GM19238 (cell line): Measurements from ENCODE around the gene MYPN.
"Not testable (repeated sequence)": the region's sequence is repeated elsewhere in the genome, so short reads cannot be mapped to it uniquely, and the experiment has no call there.

ENCODE experiments used
- DNase-seq: peaks from one replicate; pipeline ENCODE4 v3.0.0; 2011; ENCODE audit warnings: low spot score; ENCODE audit not compliant: insufficient read length

Gene MYPN

GRCh38 chr10:68109331-68109730, at the start of gene MYPN:
TSS of gene MYPN (plus strand) at chr10:68109488. CDS start at chr10:68121439, 11,951 bp downstream.
- DNase-seq = no peak

- no peak for DNase-seq
These were observed 42.3 kb upstream of the MYPN start for GRCh38 chr10:68067029-68067428.

DNA sequence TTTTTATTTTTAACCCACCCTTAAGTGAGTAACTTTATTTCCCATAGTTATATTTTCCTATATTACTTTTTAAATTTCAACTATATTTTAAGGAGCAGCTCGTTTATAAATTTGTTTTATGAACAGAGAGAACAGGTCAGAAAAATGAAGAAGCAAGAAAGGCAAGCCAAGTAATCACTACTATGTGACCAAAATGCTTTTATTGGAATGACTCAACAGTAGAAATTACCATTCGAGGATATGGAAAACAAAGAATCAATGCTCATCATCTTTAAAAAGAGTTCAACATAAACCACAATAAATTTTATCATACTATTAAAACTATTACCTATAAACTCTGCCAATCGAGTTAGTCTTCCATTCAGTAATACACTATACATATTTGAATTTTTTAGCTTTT, 41.8 kb upstream of the MYPN start:
- no peak for DNase-seq

GRCh38 chr10:68073631-68074030, 35.7 kb upstream of the MYPN start:
- no peak for DNase-seq

- no peak for DNase-seq
These were observed 35.1 kb upstream of the MYPN start for GRCh38 chr10:68074031-68074774.

- DNase-seq = peak; percentile 76
These were observed 34.3 kb upstream of the MYPN start, which contains the start of gene HERC4 for GRCh38 chr10:68074775-68075549. TSS of gene HERC4 (minus strand) at chr10:68075283. CDS start at chr10:68073108, 2,175 bp downstream.

DNA sequence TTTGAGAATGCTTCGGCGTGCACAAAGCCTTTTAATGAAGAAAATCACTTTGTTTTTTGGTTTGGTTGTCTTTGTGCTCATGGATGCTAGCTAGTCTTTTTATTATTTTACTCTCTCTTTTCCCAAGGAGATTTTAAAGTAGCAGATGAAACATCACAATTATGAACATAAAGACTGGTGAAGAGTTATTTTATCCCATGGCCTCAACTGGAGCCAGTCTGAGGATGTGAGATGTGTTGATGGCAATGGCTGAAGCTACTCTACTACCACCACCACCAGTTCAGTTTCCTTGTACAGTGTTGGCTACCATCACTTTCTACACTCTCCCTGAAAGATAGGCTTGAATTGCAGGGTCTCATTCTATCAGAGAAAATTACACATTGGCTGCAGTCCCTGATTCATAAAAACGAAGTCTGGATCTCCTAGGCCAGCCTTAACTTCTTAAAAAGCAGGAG, 33.7 kb upstream of the MYPN start:
- no peak for DNase-seq

DNA sequence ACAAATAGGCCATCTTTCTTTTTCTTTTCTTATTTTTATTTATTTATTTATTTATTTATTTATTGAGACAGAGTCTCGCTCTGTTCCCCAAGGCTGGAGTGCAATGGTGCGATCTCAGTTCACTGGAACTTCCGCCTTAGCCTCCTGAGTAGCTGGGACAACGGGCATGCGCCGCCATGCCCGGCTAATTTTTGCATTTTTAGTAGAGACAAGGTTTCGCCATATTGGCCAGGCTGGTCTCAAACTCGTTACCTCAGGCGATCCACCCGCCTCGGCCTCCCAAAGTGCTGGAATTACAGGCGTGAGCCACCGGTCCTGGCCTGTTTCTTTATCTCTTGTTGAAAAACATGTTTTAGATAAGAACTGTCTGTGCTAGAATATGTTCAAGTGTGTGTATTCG, 33.2 kb upstream of the MYPN start:
- DNase-seq = not testable (repeated sequence)

GRCh38 chr10:68077026-68077425, 32.3 kb upstream of the MYPN start:
- DNase-seq = no peak

DNA sequence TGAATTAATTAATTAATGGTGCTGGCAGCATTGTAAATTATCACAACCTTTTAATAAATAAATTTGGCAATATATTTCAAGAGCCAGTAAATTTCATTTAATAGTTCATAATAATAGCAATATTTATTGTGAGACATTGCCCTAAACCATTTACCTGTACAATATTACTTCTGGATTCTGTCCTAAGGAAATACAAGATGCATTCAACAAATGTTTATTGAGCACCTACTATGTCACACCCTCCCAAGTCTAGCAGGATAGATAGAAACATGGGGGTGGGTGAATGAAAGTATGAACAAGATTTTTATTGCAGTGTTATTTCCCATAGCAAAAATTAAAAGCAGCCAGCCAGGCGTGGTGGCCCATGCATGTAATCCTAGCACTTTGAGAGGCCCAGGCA, 29.9 kb upstream of the MYPN start:
- no peak for DNase-seq

GRCh38 chr10:68080853-68081431, 28.3 kb upstream of the MYPN start:
- DNase-seq = no peak

GRCh38 chr10:68081916-68082315, 27.4 kb upstream of the MYPN start:
- no peak for DNase-seq

GRCh38 chr10:68082872-68083271, 26.4 kb upstream of the MYPN start:
- no peak for DNase-seq

GRCh38 chr10:68083953-68084352, 25.3 kb upstream of the MYPN start:
- DNase-seq = no peak

DNA sequence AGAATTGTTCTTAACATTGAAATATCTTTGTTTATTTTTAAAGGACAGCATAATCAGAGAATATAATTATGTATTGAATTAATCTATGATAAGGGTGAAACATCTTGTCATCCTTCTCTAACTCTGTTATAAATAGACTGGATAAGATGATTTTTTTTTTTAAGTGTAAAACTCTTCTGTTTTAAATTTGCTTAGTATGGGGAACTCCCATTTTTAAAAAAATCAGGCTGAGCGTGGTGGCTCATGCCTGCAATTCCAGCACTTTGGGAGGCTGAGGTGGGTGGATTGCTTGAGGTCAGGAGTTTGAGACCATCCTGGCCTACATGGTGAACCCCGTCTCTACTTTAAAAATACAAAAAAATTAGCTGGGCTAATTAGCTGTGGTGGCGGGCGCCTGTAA, 24.8 kb upstream of the MYPN start:
- DNase-seq = no peak

DNA sequence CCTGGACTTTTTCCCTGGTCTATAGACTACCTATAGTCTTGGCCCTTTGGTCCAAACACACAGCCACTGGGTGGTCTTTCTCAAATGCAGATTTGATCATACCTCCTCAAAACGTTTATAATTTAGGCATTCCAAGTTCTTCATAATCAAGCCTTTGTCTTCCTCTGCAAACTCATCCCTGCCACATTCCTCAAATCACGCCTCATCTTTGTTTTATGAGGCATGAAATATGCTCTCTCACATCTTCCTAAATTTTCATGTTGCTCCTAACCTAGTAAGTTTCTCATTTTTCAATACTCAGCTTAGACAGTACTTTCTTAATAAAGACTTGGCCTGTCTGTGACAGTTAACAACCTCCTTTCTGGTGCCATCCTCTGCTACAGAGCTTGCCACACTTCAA, 23.3 kb upstream of the MYPN start:
- DNase-seq = no peak

DNA sequence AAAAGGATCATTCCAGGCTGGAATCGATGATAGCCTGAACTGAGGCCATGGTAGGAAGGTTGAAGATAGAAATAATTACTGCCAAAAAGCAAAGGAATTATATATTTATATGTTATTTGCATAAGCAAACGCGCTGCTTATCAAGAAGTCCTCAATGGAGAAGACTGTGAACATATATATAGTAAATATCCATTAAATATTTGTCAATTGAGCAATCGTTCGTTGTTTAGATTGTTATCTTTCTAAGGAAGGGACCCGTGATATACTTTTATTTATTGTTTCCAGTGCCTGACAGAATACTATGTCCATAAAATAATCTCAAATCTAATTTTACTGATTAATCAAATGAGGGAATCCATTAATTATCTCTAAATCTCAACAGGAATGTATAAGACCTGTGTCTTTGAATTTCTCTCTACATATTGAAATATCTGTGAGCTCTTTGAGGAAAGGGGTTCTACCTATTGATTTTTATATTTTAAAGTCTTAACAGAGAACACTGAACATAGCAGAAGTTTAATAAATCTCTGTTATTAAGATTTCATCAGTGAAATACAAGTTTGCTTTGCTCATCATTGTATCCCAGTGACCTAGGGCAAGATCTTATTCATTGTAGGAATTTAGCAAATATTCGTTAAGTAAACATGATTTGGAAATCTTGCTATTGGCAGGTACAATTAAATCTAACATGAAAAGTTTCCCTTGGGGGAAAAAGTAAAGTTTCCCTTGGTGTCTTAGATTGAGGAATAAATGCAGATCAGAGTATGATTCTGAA, 22.2 kb upstream of the MYPN start:
- DNase-seq = no peak

DNA sequence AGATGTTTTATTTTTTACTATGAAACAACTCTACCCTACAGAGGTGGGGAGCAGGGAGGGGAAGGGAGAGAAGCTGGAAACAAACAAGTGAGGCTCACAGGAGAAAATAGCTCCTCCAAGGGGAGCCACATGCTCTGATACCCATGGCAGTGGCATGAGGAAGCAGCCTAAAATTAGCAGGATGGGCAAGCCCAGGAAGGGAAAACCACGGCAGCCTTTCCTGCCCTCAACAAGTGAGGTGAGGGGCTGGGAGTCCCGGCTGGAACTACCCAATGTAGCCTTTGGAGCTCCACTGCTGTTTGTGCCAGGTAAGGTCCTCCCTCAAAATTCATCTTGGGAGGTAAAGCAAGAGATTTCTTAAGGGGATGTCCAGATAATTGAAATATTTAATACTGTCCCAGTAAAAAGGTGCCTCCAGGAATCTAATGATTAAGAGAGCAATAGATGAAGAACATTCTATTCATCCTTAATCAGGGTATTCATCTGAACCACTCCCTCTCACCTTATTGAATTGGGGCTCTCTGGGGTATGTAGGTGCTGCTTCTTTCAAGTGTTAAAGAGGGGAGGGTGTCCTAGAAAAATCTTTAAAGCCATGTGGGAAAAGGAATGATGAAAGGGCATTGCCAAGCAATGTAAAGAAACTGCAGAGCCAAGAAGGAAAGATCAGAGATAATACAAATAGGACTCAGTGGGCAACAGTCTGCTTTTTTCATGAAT, 21.4 kb upstream of the MYPN start:
- DNase-seq = no peak

DNA sequence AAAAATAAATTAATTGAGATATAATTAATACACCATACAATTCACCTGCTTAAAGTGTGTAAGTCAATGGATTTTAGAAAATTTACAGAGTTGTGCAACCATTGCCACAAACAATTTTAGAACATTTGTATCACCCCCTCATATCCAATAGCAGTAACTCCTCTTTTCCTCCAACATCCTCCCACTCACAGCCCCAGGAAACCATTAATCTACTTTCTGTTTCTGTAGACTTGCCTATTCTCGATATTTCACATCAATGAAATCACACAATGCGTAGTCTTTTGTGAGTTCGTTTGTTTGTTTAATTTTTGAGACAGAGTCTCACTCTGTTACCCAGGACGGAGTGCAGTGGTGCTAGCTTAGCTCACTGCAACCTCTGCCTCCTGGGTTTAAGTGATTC, 20.5 kb upstream of the MYPN start:
- no peak for DNase-seq

DNA sequence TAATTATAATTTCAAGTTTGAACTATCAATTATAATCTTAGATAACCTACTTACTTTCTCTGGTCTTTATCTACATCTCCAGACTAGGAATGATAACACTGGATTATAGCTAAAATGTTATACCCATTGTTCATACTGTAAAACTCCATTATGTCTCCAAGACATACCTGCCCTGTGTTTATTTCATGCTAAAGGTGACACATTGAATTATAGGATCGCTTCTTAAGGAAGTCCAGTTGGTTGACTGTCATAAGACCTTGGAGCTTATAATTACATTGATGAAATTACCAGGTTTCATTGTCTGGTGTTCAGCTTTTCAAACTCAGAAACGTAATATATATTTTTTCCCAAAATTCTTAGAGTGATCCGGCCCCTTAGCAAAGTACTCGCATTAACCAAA, 18.7 kb upstream of the MYPN start:
- no peak for DNase-seq

DNA sequence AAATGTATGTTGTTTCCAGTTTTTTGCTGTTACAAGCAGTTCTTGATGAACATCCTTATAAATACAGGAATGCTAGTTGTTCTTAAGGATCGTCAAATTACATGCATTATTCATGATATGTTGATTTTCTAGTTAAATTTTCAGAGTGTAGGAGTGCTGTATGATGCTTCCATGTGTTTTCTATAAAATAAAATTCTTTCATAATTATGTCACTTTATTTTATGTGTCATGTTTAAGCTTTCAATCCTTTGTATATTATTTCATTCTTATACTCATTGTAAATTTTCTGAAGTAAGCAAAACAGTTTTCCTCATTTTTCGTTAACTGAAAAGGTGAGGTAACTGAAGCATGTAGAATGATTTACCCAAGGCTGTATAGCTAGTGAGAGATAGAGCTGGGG, 16.8 kb upstream of the MYPN start:
- DNase-seq = no peak
